Vagina (tissue), 2 donors: ENCODE measurements around the gene HCN4.

ENCODE experiments used
- POLR2A ChIP-seq, 2 donors: fragments of 450-650 bp; IDR thresholded peaks; one replicate each; pipeline ENCODE4 v1.6.1; 2017; ENCODE audit warnings: antibody characterized with exemption in 2 of 2, mild to moderate bottlenecking in 2 of 2, moderate library complexity in 2 of 2
- TF ChIP-seq, protein P1 (sequence below), 3 experiments: fragments of 450-650 bp in 2 of 3; fragments of 200-600 bp in 1 of 3; sonication (generic) in 1 of 3; IDR thresholded peaks; one replicate each; pipeline ENCODE4 v1.5.1; 2017 to 2019; ENCODE audit warnings: antibody characterized with exemption in 3 of 3, mild to moderate bottlenecking in 2 of 3, moderate library complexity in 2 of 3

DNA sequence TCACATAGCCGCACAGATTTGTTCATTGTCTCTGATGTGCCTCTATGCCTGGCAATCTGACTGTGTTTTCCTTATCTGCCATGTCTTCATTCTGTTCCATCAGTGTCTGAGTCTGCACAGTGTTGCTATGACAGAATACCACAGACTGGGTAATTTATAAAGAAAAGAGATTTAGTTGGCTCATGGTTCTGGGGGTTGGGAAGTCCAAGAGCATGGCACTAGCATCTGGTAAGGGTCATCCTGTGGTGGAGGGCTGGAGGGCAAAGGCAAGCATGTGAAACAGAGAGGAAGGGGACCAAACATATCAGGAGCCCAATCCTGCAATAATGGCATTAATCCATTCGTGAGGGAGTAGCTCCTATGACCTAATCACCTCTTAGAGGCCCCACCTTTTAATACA is 11.9 kb upstream of the HCN4 start:
- TF ChIP-seq POLR2A (IDR thresholded peaks at IDR 0.05) = no peak
- TF ChIP-seq, protein P1, sequence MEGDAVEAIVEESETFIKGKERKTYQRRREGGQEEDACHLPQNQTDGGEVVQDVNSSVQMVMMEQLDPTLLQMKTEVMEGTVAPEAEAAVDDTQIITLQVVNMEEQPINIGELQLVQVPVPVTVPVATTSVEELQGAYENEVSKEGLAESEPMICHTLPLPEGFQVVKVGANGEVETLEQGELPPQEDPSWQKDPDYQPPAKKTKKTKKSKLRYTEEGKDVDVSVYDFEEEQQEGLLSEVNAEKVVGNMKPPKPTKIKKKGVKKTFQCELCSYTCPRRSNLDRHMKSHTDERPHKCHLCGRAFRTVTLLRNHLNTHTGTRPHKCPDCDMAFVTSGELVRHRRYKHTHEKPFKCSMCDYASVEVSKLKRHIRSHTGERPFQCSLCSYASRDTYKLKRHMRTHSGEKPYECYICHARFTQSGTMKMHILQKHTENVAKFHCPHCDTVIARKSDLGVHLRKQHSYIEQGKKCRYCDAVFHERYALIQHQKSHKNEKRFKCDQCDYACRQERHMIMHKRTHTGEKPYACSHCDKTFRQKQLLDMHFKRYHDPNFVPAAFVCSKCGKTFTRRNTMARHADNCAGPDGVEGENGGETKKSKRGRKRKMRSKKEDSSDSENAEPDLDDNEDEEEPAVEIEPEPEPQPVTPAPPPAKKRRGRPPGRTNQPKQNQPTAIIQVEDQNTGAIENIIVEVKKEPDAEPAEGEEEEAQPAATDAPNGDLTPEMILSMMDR (IDR thresholded peaks at IDR 0.05) = no peak
